Stimulated activated CD8-positive, alpha-beta memory T cell treated with anti-CD3 and anti-CD28 coated beads, Interleukin-12 subunit alpha, Interleukin-12 subunit beta, amount 100 ng/mL, for 24 hours (primary cell): ENCODE measurements around the gene PLOD2.

Experiments
- DNase-seq: peaks from one replicate; pipeline ENCODE4 v3.0.0-alpha.2; 2020; ENCODE audit errors: extremely low read depth

Gene PLOD2

DNA sequence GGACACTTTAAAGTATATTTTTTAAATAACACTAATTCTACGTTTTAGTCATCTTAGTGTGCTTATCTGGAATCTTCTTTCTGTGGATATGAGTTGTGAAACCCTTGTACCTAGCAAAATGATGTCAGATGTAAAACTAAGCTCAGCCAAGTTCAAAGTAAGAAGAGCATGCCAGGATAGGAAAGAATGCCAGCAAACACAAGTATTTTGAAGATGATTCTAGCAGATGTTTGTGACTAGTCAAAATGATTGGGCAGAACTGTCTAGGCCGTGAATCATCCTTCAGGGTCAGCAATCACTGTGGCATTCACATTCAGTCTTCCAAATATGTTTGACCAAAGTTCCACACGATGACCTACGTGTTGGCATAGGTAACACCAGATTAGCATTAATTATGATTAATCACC lies 5.4 kb upstream of the PLOD2 start:
- no peak for DNase-seq

DNA sequence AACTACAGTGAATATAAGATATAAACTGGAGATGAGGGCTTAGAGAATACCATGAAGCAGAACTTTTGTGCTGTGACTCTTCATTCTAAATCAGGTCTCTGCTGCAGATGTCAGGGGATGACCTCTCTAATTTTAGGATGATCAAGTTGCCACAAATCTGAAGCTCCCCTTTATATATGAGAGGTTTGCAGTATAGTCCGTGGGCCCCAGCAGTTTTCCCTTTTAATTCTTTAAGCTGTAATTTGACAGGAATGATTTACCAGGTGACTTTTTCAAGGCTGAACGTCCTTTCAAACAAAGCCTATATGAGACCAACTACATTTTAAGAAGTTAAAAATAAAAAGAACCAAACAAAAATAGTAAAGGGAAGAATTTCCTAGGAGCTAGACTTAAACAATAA lies 4.9 kb upstream of the PLOD2 start:
- DNase-seq, result no peak

DNA sequence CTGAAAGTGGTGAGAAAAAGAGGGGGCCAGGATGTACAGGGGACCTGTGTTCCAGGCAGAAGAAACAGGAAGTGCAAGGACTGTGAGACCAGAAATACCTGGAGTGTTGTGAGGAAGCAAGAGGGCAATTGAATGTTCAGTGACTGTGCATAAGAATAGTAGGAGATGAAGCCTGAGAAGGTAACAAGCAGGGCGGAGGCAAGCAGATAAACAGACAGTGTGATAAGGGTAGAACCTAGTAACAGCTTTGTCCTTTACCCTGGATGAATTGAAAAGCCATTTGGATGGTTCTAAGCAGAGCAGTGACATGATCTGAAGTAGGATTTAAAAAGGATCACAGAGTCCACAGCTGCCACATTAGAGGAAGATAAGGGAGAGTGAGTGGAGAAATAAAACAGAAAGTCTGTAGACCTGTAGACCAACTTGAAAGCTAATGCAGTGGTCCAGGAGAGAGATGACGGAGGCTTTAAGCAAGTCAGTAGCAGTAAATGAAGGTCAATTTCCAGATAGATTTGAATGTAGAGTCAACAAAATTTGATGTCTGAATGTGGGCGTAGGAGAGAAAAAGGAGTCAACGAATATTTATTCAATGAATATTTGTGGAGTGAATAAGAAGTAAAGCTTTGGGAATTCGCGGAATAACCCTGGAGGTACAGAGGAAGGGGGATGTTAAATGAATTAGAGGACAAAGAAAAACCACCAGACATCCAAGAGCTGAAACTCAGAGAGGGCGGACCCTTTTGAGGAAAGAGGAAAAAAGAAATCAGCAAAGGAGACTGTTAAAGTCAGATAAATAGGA lies 4.2 kb upstream of the PLOD2 start:
- no peak for DNase-seq

DNA sequence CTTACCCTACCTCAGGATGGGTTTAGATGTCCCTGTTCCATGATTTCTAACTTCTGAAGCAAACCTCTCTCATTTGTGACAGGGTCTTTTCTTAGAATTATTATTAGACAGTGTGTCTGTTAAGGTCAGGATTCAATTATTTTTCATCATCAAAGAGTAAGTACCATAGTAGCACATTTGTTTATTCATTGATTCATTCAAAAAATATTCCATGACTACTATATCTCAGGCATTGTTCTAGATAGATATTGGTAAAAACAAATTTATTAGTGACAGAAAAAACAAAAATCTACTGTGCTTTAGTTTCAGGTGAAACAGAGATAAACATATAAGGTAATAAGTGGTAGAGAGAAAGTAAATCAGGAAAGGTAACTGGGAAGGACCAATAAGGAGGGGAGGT lies 3.5 kb upstream of the PLOD2 start:
- DNase-seq, result no peak

DNA sequence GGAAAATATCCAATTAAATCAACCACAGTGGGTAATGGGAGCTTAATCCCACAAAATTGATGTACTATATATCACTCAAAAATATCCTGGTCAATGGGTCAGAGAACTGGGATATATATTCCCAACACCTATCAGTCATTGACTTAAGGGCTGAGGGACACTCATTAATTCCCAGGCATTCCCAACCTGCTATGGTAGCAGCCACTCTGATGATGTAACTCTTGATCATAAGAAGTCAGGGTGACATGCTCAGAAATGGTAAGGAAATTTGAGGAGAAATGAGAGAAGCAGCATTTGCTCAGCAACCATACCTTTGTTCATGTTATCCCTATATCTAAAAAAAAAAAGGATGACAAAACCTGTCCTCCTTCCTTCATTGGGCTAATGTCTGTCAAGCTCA lies 3.1 kb upstream of the PLOD2 start:
- DNase-seq, result no peak

DNA sequence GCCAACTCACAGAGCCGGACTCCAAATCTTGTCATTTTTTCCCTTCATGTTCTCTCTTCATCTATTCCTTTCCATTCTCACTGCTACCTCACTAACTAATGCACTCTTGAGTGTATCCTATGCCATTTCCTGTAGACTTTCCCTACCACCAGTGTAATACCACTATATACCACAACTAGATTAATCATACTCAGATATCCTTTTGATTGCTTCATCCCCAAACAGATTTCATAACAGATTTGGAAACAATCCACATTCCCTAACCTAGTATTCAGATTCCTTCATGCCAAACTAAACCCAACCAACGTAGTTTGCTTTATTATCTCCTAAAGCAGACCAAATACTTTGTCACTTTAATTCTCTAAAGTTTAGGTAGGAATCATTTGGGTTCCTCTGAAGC lies 2.6 kb upstream of the PLOD2 start:
- DNase-seq, result no peak

DNA sequence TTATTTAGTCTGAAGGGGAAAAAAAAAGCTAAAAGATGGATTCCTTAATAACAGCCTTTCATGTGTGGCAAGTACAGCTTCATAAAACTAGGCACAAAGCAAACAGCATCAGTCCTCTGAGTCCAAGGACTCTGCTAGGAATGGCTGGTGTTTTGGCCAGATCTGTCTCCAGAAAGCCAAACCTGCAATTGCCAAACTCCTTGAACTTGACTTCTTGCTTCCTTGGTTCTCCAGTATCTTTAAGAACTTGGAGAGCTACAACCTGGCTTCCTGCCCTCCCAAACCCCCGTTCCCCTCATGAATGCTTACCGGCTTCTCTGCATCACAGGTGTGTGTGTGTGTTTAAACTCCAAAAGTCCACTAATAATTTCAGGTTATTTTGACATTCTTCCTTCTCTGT lies 1.6 kb upstream of the PLOD2 start:
- no peak for DNase-seq

DNA sequence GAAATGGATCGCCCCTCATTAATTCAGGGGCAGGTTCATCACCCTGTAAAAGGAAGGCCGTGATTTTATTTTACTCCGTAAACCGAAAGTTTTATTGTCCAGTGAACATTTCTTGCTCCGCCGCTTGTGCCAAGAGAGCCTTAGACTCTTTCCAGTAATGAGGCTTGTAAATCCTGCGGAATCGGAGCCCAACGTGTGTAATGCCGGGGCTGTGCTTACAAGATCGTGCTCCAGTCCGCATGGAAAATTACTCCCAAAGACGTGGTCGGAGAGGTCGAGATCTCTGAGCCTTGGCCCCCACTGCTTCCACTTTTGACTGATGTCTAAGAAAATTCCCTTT lies 649 bp upstream of the PLOD2 start:
- no peak for DNase-seq

DNA sequence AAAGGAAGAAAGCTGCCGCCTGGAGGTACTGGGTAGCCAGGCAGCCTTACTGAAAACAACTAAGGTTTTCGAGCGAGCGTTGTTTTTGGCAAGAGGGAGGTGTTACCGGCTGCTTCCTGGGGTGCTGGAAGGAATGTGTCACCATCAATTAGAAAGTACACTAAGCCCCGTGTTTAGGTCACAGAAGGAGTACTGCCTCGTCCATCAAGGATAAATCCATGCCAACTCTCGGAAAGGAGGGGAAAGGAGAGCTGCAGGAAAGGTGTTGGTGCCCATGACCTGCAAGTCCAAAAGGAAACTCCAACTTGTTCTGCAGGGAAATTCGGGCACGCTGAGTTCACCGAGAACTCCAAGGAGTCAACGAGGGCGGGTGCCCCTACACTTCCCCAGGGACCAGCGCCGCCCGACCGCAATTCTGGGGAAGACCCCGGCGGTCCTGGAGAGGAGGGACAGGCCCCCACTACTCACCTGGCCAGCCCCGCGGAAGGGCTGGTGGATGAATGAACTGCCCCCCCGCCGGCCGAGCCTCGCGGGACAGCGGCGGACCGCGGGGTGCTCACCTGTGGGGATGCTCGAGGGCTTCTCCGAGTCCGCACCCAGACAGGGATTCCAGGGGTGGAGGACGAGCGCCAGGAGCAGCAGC lies 542 bp downstream of the PLOD2 start:
- DNase-seq, result no peak

DNA sequence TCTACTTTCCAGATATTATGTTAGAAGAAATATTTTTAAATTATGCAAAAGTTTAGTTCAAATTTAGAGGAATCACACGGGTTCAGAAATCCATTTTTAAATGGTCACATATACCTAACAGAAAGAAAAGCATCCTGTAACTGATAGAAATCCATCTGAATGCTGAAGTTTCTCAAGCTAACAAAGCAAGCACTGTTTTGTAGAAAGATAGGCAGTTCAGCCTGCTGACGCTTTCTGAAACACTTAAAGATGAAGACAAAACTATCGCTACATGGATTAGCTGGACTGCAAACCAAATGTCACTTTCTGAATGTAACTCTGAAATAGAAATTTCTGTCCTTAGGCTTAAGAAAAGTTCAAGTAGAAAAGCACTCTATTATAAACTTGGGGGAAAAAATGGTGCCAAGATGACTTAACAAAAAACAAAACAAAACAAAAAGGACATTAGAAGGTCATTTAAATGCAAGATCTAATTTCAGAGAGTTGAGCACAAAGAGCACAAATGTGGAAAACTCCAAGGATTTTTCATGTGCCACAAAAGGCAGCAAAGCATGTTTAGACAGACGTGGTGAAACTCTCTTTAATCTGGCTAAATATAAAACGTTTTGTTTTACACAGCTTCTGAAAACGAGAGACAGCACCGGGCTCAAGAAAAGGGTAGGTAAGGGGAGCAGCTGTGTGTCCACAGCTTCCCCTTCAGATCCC lies 1.2 kb downstream of the PLOD2 start:
- DNase-seq, result no peak

DNA sequence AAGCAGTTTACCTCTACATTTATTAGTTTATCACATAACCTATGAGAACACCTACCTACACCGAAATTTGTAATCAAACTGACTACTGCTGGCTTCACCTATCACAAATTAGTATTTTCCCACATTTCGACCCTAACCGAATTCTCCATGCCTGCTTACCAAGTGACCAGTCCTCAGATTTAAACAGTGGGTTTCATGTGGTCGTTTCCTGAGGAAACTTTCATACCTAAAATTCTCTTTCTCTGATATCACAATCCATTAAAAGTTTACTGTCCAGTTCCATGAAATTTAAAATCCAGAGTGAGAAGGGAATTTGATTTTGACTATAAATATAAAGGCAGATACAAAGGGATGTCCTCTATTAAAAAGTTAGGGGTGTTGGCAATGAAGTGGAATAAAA lies 1.9 kb downstream of the PLOD2 start:
- DNase-seq, result no peak

DNA sequence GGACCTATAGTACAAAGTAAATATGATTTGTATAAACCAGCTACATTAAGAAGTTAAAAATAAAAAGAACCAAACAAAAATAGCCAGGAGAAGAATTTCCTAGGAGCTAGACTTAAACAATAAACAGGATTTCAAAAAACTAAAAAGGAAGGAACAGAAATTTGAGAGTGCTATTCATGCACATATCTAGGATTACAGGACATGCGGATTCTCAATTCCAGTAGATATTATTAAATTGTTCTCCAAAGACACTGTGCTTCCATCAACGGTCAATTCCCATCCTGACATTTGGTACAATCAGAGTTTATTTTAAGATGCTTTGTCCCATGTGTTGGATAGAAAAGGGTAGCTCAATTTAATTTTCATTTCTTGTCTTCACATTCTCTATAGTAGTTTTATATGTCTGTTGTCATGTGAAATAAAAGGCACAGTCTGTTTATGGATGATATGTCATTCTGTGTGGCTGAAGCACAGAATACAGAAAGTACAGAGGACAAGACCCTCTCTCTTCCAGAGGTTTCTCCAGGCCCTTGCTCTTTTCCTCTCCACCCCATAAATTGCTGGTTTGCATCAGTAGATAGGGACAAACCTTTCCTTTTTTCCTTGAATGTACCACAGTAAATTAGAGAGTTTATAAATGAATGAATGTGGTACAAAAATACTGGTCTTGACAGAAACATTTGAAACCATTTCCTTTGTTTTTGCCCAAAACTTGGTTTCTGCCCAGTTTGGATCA lies 3.5 kb downstream of the PLOD2 start:
- no peak for DNase-seq

DNA sequence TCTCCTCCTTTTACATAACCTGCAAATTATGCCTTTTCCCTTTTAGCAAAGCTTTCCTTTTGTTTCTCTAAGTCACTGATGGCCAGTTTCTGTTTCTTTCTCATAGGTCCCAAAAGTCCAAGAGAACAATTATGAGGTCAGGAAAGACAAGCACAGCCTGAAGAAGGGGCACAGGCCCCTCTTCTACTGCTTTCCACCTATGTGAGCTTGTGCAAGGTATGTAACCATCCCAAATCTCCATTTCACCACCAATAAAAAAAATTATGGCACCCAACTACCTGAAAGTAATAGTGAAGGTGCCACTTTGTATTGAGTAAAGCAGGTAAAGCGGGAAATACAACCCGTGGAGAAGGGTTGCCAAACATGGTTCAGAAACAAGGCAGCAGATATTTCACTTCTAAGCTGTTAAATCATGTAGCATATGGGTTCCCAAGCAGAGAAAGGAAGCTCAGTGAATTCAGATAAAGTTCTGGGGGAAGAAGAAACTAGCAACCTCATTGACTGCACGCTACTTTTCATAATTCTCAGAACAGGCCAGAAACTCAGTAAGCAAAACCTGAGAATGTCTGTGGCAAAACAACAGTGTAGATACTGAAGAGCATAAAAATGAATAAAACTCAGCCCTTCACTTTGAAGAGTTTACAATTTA lies 4.2 kb downstream of the PLOD2 start:
- no peak for DNase-seq

DNA sequence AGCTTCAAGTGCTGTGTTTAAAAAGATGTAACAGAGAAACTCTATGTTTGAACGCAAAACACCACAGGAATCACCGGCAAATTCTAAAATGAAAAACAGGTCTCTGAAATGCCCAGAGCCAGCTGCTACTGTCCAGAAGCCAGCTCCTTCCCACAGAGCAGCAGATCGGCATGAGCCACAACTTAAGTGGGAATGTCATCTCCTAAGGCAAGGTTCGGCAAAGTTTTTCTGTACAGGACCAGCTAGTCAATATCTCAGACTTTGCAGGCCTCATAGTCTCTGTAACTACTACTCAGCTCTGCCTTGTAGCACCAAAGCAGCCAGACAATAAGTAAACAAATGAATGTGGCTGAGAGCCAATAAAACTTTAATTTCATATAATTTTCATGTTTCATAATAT lies 4.9 kb downstream of the PLOD2 start:
- DNase-seq, result no peak

DNA sequence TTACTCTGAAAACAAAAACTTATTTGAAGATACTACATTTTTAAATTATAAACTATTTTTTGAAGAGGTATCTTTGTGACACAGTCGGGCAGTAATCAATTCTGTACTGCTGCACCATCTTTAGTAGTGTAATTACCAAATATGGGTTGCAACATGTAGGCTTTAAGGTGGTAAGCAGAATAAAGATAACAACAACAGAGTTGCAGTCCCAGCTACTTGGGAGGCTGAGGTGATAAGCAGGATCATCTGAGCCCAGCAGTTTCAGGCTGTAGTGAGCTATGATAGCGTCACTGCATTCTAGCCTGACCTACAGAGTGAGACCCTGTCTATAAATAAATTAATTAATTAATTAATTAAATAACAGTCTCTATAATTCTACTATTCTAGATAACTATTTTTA lies 6.0 kb downstream of the PLOD2 start:
- DNase-seq, result no peak

DNA sequence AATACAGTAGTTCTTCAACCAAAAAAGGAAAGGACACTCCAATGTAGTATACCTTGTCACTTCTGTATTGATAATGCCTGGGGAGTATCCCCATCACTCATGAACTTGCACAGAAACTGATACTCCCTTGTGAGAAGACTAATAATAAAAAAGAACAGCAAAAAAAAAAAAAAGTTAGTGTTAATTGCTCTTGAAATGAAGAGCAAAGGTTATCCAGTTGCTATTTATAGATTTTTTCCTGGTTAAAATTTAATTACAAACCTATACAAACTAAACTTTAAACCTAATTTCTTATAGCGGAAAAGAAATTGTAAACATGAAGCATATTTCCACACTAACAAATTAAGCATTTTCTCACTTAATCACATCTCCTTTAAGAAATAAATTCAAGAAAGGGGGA lies 6.7 kb downstream of the PLOD2 start:
- no peak for DNase-seq

DNA sequence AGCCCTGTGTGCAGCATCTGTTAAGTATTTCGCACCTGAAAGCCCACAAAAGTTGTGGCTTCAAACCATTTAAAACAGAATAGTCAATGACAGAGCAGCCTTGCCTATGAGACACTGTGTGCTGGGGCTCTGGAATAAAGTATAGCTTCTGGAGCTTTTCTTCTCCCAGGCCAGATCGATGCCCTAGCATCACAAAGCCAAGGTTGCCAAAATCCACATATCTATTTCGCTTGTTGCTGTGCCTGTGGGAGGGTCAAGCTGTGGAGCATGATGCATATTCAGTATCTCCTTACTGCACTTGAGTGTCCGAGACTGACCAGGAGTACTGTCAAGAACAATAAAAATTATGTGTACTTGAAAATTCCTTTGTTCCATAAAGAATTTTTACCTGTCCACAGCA lies 7.6 kb downstream of the PLOD2 start:
- no peak for DNase-seq

DNA sequence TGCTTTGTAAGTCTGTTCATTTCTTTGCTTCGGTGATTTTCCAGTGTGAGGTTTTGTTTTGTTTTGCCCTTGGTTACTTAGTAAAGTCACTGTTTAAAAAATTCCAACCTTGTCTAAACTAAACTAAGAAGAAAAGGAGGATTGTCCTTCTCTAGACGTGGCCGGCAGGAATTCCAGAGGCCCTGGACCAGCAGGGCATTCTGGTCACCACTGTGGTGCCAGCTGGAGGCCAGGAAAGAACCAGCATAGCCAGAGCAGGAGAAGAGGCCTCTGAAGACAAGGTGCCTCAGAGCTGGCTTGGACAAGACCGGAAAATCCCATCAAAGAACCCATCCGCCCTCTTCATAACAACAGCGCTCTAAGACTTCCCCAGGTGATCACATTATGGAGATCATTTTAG lies 8.2 kb downstream of the PLOD2 start:
- DNase-seq, result no peak

DNA sequence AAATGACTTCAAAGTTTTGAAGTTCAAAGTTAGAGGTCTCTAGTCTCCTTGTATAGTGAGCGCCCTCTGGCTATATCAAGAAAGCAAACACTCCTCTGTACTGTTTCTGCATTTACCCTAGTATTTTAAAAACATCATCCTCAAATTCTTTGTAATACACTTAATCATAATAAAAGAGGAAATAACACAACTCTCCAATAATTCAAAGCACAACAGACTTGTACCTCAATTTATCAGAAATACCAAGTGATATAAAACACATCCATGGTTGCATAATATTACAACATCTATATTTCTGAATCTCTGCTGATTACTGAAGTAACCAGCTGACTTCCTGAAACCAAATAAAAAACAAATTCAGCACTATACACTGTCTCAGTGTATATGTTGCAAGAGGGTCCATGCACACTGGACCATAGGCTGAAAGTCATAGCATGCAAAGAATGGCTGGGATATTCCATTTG lies 12.5 kb downstream of the PLOD2 start:
- DNase-seq, result no peak

DNA sequence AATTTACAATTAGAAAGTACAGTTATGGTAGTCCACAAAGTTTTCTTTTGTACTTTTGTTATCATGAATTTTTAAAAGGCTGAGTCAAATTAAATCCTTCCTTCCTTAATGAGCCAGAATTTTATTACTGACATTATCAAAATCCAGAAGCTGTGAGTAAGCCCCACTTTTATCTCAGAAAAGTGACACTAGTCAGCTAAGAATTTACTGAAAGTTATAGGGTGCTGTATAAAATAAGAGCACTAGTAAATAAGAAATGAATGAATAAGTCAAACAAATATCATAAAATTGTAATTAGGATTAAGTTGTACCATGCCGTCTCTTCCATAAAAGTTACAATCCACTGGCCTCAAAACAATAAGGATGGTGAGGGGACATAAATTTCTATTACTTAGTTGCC lies 15.3 kb downstream of the PLOD2 start:
- no peak for DNase-seq

DNA sequence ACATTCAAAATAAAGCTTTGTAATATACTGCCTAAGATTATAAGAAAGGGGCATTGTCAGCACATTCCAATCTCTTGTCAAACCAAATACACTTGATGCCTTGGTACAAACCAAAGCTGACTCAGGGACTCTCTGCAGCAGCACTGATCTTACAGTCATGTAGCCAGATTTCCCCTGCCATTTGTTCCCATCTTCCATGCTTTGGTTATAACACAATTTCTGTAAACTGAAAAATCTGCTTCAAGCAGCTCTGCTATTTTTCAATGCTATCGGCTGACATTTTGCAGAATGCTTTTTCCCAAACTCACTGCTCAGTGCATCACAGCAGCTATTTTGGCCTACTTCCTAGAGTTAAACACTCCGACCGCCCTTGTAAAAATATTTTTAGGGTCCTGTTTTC lies 18.2 kb downstream of the PLOD2 start:
- no peak for DNase-seq

DNA sequence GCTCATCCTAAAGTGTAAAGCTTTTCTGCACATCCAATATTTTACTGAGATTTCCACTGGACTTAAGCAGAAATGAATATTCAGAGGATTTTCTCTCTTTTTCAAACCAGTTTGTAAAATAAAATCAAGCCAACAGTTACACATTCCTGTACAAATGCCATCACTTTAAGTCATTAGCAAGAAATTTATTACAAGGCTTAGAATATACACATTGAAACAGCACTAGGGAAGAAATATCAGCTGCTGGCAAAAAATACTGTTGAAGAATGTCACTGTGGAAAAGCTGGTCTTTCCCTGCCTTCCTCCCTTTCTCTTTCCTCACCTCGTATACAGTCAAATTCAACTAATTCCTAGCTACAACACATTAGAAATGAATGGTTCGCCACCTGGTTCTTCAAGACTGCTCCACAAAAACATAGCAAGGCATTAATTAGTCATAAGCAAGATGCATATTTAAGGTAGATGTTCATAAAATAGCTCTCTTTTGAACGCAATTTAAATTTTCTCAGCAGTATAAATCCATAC lies 21.3 kb downstream of the PLOD2 start:
- DNase-seq, result no peak
